Measurements from ENCODE around the gene ATP6V0A1.
"Not testable (repeated sequence)": the region's sequence is repeated elsewhere in the genome, so short reads cannot be mapped to it uniquely, and the experiment has no call there.

The ATP6V0A1 gene

DNA sequence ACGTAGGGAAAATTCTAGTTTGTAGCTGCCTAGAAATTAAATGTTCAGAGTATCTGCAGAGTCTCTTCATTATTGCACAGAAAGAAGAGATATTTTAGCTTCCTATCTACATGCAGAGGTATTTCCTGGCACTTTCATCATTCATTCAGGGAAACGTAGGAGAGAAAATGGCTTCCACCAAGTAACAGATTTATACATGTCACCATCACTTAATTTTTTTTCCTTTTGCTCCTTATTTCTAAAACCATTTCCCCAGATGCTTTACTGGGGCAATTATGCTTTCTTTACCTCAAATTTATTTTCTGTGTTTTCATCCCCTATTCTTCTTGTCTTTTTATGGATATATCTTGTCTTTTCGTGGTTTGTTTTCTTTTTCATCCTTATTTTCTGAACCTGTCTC is 18.5 kb downstream of the ATP6V0A1 start:
- no peak for DNase-seq

DNA sequence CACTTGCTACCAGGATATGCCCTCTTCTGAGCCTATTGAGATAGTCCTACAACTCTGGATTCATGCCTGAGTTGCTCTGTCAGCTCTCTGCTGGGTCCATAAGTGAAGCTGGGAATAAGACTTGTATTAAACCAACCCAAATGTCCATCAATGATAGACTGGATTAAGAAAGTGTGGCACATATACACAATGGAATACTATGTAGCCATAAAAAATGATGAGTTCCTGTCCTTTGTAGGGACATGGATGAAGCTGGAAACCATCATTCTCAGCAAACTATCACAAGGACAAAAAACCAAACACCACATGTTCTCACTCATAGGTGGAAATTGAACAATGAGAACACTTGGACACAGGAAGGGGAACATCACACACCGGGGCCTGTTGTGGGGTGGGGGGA is 19.1 kb downstream of the ATP6V0A1 start:
- not testable (repeated sequence) for DNase-seq

DNA sequence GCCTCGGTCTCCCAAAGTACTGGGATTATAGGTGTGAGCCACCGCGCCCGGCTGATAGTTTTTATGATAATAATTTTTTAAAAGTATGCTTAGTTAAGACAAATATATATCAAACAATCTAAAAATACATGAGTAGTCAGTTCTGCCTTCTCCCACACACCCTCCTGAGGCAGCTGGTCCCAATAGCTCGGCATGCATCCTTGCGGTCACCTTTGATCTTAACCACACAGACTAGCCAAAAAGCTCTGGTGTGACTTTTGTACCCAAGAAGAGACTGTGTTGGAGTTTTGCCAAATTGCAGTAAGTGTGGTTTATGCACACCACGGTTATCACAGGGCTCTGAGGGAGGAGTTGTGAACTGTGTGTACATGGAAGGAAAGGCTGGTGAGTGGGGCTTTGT is 25.6 kb downstream of the ATP6V0A1 start:
- no peak for DNase-seq

DNA sequence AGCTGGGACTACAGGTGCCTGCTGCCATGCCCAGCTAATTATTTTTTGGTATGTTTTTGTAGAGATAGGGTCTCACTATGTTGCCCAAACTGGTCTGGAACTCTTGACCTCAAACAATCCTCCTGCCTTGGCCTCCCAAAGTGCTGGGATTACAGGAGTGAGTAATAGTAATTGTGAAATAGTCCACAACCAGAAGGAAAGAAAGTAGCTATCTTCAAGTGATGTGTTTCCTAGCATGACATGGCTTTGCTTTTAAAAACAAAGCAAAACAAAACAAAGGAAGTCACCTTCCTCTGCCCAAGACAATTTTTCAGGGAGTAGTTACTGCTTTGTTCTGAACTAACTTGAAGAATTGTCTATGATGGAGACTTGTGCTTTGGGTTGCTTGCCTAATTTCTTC is 27.0 kb downstream of the ATP6V0A1 start:
- DNase-seq, result no peak

DNA sequence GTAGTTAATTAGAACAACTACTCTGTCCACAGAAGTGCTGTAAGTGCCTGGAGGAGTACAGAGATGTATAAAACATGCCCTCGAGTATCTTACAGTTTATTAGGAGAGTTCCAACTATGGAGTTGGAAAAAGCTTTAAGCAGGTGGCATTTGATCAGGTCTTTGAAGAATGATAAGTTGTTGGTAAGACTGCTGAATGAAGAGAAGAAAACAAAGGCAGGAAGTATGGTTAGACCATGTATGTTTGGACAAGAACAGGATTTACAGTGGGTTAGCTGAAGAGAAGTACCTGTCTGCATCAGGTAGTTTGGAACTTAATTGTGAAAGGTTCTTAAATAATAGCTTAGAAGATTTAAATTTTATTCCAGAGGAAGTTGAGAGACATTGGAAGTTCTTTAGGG is 29.4 kb downstream of the ATP6V0A1 start:
- DNase-seq, result no peak

DNA sequence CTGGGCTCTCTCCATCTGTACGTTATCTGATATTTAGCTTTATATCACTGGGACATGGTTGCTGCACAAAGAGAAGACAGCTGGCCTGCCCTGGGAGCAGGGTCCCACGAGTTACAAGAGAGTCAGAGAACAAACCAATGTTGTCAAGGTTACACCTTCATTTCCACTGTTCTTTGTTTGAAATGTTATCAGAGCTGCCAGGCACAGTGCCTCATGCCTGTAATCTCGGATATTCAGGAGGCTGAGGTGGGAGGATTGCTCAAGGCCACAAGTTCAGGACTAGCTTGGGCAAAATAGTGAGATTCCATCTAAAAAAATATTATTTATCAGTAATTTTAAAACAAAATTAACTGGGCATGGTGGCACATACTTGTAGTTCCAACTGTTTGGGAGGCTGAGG is 34.6 kb downstream of the ATP6V0A1 start:
- no peak for DNase-seq

DNA sequence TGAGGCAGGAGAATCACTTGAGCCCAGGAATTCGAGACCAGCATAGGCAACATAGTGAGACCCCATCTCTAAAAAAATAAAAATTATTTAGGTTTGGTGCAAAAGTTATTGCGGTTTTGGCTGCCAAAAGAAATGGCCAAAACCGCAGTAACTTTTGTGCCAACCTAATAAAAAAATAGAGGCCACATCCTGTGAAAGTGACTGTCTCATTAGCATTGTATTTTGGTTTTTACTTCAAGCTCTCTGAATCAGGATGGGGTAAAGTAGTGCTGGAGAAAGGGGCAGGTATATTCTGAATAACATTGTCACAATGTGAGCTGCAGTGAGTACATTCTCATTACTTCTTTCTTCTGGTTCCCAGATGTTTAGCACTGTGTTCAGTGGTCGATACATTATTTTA is 36.0 kb downstream of the ATP6V0A1 start:
- DNase-seq, result no peak

DNA sequence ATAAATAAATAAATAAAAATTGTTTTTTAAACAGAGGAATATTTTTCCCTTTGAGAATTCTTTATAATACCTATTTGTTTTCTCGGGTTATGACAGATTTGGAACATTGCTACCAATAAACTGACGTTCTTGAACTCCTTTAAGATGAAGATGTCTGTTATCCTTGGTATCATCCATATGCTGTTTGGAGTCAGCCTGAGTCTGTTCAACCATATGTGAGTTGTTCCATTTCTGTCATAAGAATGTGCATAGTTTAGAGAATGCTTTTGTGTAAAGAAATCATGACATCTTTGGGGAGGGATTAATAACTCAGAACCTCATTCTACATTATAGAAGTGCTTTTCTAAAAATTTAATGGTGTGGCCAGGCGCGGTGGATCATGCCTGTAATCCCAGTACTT is 40.1 kb downstream of the ATP6V0A1 start:
- DNase-seq, result no peak

DNA sequence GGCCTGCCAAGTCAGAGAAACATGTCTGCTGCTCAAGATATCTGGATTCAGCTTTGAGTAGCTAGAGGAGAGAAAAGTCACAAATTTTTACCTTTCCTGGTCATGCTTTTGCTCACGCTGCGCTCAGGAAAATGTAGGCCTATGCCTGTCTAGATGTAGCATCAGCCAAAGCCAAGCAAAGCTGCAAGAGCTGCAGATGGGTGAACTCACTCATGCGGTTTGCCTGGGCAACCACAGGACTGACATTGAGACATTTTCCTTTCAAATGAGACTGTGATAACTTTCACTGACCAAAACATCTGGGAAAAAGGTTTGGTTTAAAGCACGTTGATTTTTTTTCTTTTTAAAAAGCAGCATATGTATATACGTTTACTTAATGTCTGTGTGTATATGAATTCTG is 43.4 kb downstream of the ATP6V0A1 start:
- DNase-seq, result no peak

DNA sequence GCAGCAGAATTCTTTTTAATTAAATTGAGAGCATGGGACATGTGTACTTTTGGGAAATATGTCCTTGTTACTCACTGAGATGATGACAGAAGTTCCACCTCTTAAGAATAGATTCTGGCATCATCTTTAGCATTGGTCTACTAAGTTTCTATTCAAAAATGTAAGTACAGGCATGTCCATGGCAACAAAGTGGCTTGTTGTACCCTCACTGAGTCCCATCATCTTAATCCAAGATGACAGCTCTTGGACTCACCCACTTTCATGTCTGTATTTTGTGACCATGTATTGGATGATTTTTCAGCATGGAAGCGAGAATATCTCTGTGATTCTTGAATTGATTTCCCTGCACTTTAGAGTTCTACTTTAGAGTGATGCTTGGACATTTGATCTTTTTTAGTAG is 44.2 kb downstream of the ATP6V0A1 start:
- DNase-seq, result no peak

DNA sequence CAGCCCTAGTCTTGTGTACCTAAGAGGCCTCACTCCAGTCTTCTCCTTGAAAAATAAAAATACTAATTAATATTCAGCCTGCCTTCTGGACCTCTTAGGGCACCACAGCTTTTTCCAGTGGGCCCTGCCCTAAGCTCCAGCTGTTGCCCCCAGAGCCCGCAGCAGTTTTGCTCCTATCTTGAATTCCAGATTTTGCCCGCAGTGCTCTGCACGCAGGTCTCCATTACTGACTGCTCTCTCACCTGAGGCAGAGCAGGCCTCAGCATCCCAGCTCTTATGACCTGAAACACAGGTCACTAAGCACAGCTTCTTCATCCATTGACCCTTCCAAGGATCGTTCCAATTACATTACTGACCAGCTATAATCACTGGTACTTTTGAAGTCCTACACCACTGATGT is 49.0 kb downstream of the ATP6V0A1 start:
- no peak for DNase-seq

DNA sequence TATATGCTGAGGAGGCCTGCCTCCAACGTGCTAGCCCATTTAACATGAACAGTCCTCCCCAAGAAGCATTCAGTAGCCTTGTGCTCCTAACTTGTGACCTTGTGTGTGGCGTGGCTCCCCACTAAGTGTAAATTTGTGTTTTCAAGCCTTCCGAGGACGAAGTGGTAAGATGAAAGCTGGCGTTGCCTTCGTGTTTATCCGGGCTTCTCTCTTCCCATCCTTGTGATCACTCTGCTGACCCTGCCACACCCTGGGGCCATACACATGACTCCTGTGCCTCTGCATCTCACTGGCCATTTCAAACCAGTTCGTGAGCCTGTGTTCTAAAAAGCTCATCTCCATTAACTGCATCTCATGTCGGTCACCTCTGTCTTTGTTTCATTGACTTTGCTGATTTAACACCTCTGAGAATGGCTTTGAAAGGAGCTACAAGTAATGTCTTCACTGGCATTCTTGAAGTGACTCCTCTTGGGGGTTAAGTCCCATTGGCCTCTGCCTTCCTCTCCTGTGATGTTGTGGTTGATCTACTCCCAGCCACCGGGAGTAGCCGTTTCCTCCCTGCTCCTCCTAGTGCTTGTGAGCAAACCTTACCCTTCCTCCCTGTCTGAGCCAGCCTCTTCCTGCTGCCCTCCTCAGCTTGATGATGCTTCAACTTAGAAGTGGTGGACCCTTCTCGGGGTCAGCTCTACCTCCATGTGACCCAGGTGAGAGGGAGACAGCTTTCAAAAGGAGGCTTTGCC is 49.9 kb downstream of the ATP6V0A1 start:
- no peak for DNase-seq

DNA sequence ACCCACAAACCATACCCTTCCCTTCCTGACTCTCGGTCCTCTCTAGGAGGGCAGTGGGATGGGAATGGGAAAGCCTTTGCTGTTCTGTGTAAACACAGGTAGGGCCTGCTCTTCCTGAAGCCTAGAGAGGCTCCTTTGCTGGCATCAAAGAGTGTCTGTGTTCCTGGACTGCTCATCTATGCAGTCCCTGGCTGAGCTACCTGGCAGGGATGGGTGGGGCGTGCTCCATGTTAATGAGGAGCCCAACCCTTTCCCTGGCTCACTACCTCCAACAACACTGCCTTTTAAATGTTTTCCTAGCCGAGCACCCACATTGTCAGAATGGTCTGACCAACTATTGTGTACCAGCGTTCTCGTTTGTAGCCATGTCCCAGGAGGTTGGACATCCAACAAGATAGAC is 50.7 kb downstream of the ATP6V0A1 start:
- no peak for DNase-seq

DNA sequence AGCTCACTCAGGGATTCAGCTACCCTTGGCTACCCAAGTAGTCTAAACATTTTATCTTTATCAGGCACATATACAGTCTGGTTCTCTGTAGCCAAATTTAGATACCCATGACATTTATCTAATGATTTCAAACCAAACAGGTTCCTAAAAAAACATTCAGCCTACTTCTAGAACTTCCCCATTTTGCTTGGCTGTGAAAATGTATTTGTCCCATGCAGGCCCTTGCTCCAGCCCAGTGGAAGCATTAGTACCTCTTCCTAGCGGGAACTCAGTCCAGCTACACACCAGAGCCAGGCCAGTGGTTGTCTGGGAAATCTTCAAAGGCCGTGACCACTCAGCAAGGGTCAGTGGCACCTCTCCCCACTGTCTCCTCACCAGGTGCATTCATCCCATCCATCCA is 51.2 kb downstream of the ATP6V0A1 start:
- DNase-seq, result peak; percentile 30 to 65 (median 54)

DNA sequence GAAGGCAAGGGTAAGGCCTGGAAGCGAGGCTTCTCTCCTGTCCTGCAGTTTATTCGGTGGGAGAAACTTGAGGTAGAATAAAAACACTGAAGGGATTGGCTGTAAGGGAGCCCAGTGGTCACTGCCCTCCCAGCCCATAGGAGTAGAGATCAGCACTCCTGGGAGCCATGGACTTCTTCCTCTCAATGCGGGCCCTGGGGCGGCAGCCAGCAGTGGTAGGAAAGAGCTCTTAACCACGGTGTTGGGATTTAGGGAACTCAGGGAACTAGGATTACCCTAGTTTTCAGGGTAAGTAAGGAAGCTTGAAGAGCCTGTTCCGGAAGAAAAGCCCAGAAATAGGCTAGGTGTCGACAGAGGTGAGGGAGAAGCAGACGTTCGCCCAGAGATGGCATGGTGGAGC is 53.6 kb downstream of the ATP6V0A1 start:
- DNase-seq, result no peak

DNA sequence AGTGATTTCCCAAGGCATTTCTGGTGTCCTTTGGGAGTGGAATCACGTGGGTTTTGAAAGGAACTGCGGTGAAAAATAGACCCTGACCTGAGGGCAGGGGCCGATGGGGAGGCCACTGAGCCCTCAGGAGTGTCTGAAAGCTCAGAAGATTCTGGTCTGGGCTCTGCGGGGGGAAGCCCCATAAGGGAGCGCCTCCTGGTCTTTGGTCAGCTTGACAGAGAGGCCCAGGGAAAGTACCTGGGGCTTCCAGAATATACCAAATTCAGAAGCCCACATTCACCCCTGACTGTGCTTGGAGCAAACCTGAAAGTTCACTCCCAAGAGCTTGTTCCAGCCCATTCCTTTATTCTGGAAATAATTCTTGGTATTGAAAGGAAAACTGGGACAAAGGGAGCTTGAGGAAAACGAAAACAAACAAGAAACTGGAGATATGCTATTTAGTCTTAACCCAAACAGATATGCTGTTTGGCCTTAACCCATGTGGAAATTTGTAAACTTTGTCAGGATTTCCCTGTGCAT is 54.1 kb downstream of the ATP6V0A1 start:
- DNase-seq, result no peak

DNA sequence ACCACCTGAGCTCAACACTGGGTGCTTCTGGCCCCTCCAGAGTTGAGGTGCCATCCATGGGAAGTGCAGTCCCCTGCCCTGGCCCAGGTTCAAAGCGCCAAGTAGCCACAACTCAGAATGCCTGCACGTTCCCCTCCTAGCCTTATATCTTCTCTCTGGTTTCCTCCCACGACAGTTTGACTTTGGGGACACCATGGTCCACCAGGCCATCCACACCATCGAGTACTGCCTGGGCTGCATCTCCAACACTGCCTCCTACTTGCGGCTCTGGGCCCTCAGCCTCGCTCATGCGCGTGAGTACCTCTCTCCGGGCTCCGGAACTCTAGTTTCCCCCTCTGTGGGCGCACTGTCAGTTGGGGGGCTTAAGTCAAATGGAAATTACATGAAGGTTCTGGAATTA is 55.0 kb downstream of the ATP6V0A1 start:
- DNase-seq, result no peak

DNA sequence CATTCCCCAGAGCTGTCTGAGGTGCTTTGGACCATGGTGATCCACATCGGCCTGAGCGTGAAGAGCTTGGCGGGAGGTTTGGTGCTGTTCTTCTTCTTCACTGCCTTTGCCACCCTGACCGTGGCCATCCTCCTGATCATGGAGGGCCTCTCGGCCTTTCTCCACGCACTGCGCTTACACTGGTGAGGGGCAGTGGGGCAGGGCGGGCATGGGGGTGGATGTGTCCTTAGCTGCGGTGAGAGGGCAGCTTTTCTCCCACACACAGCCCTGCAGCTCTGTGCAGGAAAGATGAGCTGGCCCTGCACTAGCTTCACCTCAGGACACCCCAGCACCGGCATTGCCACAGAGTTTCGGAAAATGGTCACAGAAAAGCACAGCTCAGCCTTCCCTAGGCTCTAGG is 55.6 kb downstream of the ATP6V0A1 start:
- no peak for DNase-seq

DNA sequence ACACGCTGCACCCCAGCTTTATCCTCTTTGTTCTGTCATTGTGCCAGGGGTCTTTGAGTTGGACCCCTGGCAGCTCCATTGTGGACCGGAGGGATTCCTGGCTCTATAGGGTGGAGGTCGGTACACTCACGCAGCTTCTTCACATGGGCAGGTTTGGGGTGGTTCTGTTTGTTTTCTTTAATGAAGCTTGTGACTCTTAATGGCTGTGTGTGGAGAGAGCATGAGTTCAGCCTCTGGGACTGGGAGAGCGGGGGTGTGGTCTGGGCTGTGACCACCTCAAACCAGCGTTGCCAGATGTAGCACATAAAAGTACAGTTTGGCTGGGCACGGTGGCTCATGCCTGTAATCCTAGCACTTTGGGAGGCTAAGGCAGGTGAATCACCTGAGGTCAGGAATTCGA is 56.2 kb downstream of the ATP6V0A1 start:
- no peak for DNase-seq

DNA sequence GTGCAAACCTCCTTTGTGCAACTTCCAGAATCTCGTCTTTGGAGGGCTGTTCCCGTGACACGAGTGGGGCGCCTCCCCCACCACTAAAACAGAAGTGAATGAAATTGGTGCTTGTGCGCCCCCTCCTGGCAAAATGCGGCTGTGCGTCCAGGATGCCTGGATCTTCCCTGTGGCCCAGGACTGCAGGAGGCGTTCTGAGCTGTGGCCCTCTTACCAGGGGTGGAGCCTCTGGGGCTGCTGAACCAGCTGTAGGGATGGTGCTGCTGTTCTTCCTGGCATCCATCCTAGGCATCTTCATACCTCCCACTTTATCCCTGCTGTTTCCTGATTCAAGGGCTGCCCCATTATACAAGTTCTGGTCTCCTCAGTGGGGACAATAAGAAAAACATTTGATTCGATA is 58.8 kb downstream of the ATP6V0A1 start:
- DNase-seq, result peak; percentile 94 to 99 (median 96)

DNA sequence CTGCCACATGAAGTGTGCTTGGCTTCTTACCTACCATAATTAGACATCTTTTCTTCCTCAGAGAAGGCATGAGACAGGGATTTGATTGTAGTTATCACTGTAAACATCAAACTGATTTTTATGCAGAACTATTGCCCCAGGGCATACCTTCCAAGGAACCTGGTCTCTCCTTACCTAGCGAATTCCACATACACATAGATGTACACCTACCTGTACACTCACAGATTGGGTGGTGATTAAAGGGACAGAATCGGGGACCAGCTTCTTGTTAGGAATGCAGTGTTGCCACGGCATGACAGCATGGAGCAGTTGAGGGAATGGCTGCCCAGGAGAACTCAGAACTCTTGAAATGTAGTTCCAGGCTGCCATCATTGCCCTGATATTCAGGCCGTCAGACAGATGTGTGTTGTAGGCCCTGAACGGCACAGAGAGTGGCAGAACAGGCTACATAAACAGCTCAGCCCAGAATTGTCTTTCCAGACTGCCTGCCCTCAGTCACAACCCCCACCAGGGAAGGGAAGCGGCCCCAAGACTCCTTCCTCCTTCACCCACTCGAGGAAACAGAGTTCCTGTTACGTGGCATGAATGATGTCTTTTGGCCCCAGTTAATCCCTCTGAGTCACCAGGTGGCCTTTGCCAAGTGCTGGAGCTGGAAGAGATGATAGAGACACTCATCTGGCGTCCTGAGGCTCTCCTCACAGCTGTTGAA is 59.5 kb downstream of the ATP6V0A1 start:
- DNase-seq, result peak; percentile 91 to 97 (median 94)

DNA sequence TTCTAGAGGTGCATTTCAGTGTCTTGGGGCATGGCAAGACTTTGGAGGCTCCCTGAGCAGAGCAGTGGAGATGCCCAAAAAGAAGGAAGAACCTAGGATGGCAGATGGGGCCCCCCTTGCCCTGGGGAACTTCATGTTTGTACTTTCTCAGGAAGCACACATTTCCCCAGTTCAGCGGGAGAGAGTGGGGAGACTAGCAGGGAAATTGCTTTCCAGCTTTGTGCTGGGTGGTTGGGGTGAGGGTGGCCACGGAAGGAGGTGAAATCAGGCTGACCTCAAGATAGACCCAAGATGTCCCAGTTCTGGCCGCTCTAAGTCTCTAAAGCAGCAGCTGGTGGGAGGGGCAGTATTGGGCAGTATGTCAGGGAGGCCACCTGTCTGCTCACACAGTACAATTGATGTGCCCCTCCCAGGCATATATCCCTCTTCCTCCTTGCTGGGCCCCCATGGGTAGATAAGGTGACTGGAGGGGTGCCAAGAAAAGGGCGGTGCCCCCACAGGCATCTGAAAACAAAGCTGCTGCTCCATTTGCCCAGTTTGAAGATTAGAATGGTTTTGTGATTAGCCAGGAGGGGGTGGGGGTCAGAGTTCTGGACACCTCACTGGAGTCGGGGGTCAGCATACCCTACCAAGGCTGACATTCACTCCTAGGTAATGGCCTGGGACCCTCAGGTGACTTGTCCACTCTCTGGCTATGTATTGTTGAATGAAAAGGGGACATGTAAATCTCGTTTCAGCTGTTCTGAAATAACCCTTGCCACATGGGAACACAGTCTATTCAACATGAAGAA is 60.3 kb downstream of the ATP6V0A1 start:
- DNase-seq, result no peak

Data from suppressor macrophage (primary cell).